Iris pigment epithelial cell (primary cell): ENCODE data around the gene WNT8A.
A peak's percentile ranks its signal among the peaks of the same experiment; 100 is the strongest.

Experiments
- DNase-seq: peaks from one replicate; pipeline ENCODE4 v3.0.0-alpha.2; 2011; ENCODE audit warnings: low read depth

Gene WNT8A

GRCh38 chr5:138092301-138092700, 8.5 kb downstream of the WNT8A start:
- no peak for DNase-seq

GRCh38 chr5:138093036-138093435, 9.2 kb downstream of the WNT8A start:
- no peak for DNase-seq

GRCh38 chr5:138095100-138095907, 11.5 kb downstream of the WNT8A start:
- DNase-seq = no peak

- DNase-seq = peak; percentile 28
These were observed 12.5 kb downstream of the WNT8A start for GRCh38 chr5:138096363-138096762.

- DNase-seq = no peak
These were observed 13.4 kb downstream of the WNT8A start for GRCh38 chr5:138096997-138097828.

GRCh38 chr5:138102454-138103318, 18.9 kb downstream of the WNT8A start:
- DNase-seq = no peak

GRCh38 chr5:138103319-138103637, 19.4 kb downstream of the WNT8A start:
- DNase-seq = no peak

GRCh38 chr5:138105709-138106108, 21.9 kb downstream of the WNT8A start:
- no peak for DNase-seq

GRCh38 chr5:138107213-138107612, 23.4 kb downstream of the WNT8A start:
- no peak for DNase-seq

- DNase-seq = no peak
These were observed 25.8 kb downstream of the WNT8A start for GRCh38 chr5:138109463-138110265.

- no peak for DNase-seq
These were observed 26.6 kb downstream of the WNT8A start for GRCh38 chr5:138110266-138110963.

GRCh38 chr5:138111181-138111580, 27.3 kb downstream of the WNT8A start:
- no peak for DNase-seq

- peak; percentile 8 for DNase-seq
These were observed 28.1 kb downstream of the WNT8A start for GRCh38 chr5:138111937-138112336.

GRCh38 chr5:138115254-138115653, 31.4 kb downstream of the WNT8A start:
- DNase-seq = no peak

GRCh38 chr5:138128334-138128733, 44.5 kb downstream of the WNT8A start:
- no peak for DNase-seq

GRCh38 chr5:138129347-138129746, 45.5 kb downstream of the WNT8A start:
- DNase-seq = no peak

GRCh38 chr5:138132543-138132942, 48.7 kb downstream of the WNT8A start:
- DNase-seq = no peak

GRCh38 chr5:138138949-138139780, 55.3 kb downstream of the WNT8A start, which contains the start of gene NME5:
Gene NME5 (minus strand): TSS chr5:138139428. CDS start chr5:138138780, 648 bp downstream.
- DNase-seq = peak; percentile 70

- no peak for DNase-seq
These were observed 55.9 kb downstream of the WNT8A start for GRCh38 chr5:138139781-138140090.

- no peak for DNase-seq
These were observed 56.4 kb downstream of the WNT8A start for GRCh38 chr5:138140268-138140667.
